Neutrophil (primary cell): ENCODE results near the gene HOXA10.
A peak's percentile ranks its signal among the peaks of the same experiment; 100 is the strongest.

ENCODE experiments used
- H3K27ac ChIP-seq: fragments of 200-600 bp; sonication (generic); 2 replicates; pipeline ENCODE4 v1.5.1; 2016; ENCODE audit warnings: mild to moderate bottlenecking, moderate library complexity
- H3K27me3 ChIP-seq: fragments of 200-600 bp; sonication (generic); 2 replicates; pipeline ENCODE4 v1.6.0; 2016; ENCODE audit warnings: mild to moderate bottlenecking
- H3K36me3 ChIP-seq: fragments of 200-600 bp; sonication (generic); 2 replicates; pipeline ENCODE4 v1.5.1; 2017
- H3K4me1 ChIP-seq, 2 experiments: fragments of 200-600 bp in 1 of 2; sonication (generic) in 1 of 2; 1 replicate in 1 of 2; 2 replicates in 1 of 2; pipeline versions ENCODE4 v1.5.1 to v1.6.1; 2013 to 2016; ENCODE audit warnings: low read depth in 1 of 2, low read length in 1 of 2, mild to moderate bottlenecking in 1 of 2, moderate library complexity in 1 of 2; ENCODE audit not compliant: control insufficient read depth in 1 of 2, insufficient read depth in 1 of 2
- H3K4me3 ChIP-seq, 2 experiments: fragments of 200-600 bp in 1 of 2; sonication (generic) in 1 of 2; 1 replicate in 1 of 2; 2 replicates in 1 of 2; pipeline ENCODE4 v1.5.1; 2013 to 2016; ENCODE audit warnings: low read depth in 1 of 2, low read length in 1 of 2, mild to moderate bottlenecking in 1 of 2, moderate library complexity in 1 of 2
- H3K9me3 ChIP-seq: fragments of 200-600 bp; sonication (generic); 2 replicates; pipeline ENCODE4 v1.5.1; 2016
- TF ChIP-seq, protein P1 (sequence below): fragments of 200-600 bp; sonication (generic); IDR thresholded peaks from 2 replicates; pipeline ENCODE4 v1.5.1; 2016; ENCODE audit warnings: antibody characterized with exemption

HOXA10 gene

DNA sequence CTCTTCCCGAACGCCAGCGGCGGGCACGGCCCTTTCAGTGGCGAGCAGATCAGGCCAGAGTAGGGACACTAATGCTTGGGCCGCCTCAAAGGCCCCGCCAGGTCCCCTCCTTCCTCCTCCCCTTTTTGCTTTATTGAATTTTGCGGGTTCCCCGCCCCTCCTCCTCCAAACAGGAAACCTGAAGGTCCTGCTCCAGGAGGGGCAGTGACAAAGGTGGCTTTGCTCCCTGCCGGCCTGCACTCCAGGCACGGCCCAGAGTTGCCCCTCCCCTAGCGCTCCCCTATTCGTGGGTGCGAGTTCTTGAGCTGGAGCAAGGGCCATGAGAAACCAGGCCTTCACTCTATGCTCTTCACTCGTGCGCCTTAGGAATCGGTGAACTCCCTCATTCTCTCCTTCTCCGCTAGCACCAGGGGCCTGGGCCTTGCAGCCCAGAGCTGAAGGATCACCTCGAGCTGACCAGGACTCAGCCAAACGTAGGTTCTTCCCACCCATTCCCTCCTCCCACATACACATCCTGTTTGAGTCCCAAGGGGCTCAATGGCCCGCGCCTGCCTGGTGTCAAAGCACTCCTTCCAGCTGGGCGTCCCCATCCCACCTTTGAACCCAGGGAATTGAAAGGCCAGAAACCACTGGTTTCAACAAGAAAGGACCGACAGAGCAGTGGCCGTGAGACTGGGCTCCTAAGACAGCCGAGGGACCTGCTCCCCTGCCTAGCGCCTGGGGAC, 25.9 kb downstream of the HOXA10 start:
- Histone ChIP-seq H3K27me3 (peaks cover 97% of the 10 kb centered on the region), H3K27ac (no peak overlapping the region), H3K4me3 (peak overlapping the region in 1 of 2 experiments; percentile 35), H3K36me3 (no peaks in the 10 kb centered on the region), H3K4me1 (peaks cover 34 to 41% of the 10 kb centered on the region in 2 experiments), H3K9me3 (no peaks in the 10 kb centered on the region)
- TF ChIP-seq, protein P1, sequence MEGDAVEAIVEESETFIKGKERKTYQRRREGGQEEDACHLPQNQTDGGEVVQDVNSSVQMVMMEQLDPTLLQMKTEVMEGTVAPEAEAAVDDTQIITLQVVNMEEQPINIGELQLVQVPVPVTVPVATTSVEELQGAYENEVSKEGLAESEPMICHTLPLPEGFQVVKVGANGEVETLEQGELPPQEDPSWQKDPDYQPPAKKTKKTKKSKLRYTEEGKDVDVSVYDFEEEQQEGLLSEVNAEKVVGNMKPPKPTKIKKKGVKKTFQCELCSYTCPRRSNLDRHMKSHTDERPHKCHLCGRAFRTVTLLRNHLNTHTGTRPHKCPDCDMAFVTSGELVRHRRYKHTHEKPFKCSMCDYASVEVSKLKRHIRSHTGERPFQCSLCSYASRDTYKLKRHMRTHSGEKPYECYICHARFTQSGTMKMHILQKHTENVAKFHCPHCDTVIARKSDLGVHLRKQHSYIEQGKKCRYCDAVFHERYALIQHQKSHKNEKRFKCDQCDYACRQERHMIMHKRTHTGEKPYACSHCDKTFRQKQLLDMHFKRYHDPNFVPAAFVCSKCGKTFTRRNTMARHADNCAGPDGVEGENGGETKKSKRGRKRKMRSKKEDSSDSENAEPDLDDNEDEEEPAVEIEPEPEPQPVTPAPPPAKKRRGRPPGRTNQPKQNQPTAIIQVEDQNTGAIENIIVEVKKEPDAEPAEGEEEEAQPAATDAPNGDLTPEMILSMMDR = no peak

DNA sequence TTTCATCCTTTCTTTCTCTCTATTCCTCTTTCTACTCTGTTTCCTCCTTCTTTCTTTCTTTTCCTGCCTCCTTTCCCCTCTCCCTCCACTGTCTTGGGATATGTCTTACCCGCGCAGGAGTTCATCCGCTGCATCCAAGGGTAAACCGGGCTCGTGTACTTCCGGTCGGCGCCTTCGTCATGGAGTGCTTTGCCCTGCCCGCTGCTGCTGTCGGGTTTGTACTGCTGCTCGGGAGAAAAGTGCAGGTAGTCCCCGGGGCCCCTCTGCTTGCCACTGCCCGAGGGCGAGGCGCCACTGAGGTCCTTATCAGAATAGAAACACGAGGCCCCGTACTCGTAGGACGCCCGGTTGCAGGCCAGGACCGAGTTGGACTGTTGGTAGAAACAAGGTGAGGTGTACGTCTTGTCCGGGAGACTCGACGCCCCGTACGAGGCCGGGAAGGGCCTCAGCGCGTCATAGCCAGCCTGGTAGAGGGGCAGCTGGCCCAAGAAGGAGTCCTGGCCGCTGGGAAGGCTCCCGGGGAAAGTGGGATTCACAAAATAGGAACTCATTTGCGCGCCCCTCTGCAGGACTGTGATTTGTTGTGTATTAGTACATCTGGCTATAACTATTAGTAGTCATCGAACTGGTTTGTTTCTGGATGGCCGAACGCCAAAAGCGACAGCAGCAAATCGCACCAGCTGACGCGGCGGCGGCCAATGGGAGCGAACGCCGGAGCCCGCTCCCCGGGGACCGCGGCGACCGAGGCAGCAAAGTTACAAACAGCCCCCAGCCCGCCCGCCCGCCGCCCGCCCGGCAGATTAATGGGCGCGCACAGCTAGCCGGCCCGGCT, 26.7 kb downstream of the HOXA10 start, which contains the start of gene HOXA6:
Gene HOXA6 (minus strand): TSS at position 576 of the 832 bp plus-strand sequence. CDS start 25 bp downstream, at position 551.
- Histone ChIP-seq H3K27ac (no peak within 1 kb of the TSS), H3K27me3 (peaks cover 95% of the 10 kb centered on the region), H3K4me1 (peaks cover 31 to 36% of the 10 kb centered on the region in 2 experiments), H3K4me3 (peak within 1 kb of the TSS in 1 of 2 experiments; percentile 35), H3K36me3 (no peaks in the 10 kb centered on the region), H3K9me3 (no peaks in the 10 kb centered on the region)
- TF ChIP-seq, protein P1 = no peak

DNA sequence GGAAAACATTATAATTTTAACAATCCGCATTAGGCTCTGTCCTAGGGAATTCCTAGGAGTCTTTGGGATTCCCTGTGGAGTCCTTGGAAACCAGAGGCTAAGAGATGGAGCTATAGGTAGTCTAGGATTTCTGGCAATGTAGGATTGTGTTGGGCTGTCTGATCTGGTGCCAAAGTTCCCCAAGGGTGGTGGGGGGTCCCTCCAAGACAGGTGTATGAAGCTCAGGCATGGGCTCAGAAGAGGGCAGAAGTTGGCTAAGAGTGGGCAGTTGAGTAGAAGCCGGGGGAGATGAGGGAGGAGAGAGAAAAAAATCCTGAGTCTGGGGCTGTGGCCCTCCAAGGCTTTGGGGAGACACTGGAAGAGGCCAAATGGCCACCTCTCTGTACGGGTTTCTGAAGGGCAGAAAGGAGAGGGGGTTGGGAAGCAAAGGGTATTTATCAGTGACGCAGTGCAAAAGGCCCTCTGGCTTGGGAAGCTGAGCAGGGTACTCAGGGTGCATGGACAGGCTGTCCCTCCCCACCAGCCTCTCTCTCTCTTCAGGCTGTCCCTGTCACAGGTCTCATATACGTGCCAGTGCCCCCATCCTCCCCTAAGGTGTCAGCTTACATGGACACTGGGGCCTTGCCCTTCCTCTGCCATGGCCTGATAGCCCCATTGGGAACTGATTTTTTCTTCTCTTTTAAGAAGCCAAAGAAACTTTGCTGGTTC, 27.5 kb downstream of the HOXA10 start:
- no peak overlapping the region for H3K27ac ChIP-seq
- H3K36me3 ChIP-seq = no peaks in the 10 kb centered on the region
- no peak overlapping the region for H3K4me3 ChIP-seq
- TF ChIP-seq, protein P1 = no peak
- H3K4me1 ChIP-seq = peaks cover 24 to 28% of the 10 kb centered on the region in 2 experiments
- peaks cover 94% of the 10 kb centered on the region for H3K27me3 ChIP-seq
- no peaks in the 10 kb centered on the region for H3K9me3 ChIP-seq

DNA sequence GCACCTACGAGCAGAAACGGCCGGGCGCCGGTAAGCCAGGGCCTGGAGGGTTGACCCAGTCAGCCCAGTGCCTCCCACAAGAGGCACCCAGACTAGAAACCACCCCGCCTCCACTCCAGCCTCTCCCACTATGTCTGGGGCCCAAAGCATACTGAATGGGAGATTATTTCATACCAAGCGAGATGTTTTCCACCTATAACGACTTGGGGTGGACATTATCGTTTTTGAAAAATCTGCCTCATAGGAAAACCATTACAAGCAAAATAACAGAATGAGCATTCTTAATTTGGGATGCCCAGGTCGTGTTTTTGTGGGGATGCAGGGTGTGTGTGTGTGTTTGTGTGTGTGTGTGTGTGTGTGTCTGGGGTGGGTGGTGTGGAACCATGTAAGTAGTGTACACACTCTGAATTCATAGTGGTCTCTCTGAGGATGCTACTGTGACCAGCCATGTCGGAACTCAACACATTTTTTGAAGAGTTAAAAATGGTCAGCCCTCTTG, 28.2 kb downstream of the HOXA10 start:
- H3K4me3 ChIP-seq = no peak overlapping the region
- H3K36me3 ChIP-seq = no peaks in the 10 kb centered on the region
- H3K9me3 ChIP-seq = no peaks in the 10 kb centered on the region
- H3K27me3 ChIP-seq = peaks cover 89% of the 10 kb centered on the region
- H3K4me1 ChIP-seq = peaks cover 17 to 21% of the 10 kb centered on the region in 2 experiments
- H3K27ac ChIP-seq = no peak overlapping the region
- TF ChIP-seq, protein P1 = no peak
